IPS-15b (cell line): ENCODE data around the gene ZNF84.
A peak's percentile ranks its signal among the peaks of the same experiment; 100 is the strongest.

Experiments used
- H3K27me3 ChIP-seq: one replicate; pipeline ENCODE4 v1.6.1; 2013; ENCODE audit warnings: low read length; ENCODE audit not compliant: control insufficient read depth, insufficient read depth
- H3K36me3 ChIP-seq: one replicate; pipeline ENCODE4 v1.6.1; 2013; ENCODE audit warnings: low read length; ENCODE audit not compliant: control insufficient read depth, insufficient read depth
- H3K4me1 ChIP-seq: one replicate; pipeline ENCODE4 v1.6.1; 2013; ENCODE audit warnings: mild to moderate bottlenecking, low read length; ENCODE audit not compliant: control insufficient read depth, insufficient read depth
- H3K4me3 ChIP-seq: one replicate; pipeline ENCODE4 v1.5.1; 2013; ENCODE audit warnings: low read depth, low read length
- H3K9ac ChIP-seq: one replicate; pipeline ENCODE4 v1.6.1; 2013; ENCODE audit warnings: low read depth, mild to moderate bottlenecking, low read length
- H3K9me3 ChIP-seq: one replicate; pipeline ENCODE4 v1.6.1; 2013; ENCODE audit warnings: mild to moderate bottlenecking, low read length; ENCODE audit not compliant: control insufficient read depth, insufficient read depth

The ZNF84 gene

GRCh38 chr12:133037207-133038005 is at the start of gene ZNF84:
Gene ZNF84, plus strand, starts transcription at chr12:133037509. Its CDS starts 3,959 bp downstream, at chr12:133041468.
- H3K9ac ChIP-seq: peak within 1 kb of the TSS; percentile 63
- peaks cover 15% of the 10 kb centered on the region for H3K36me3 ChIP-seq
- H3K4me1 ChIP-seq: no peaks in the 10 kb centered on the region
- peak within 1 kb of the TSS; percentile 72 for H3K4me3 ChIP-seq
- H3K9me3 ChIP-seq: no peaks in the 10 kb centered on the region
- no peaks in the 10 kb centered on the region for H3K27me3 ChIP-seq

- no peaks in the 10 kb centered on the region for H3K27me3 ChIP-seq
- no peaks in the 10 kb centered on the region for H3K36me3 ChIP-seq
- H3K4me3 ChIP-seq: no peak overlapping the region
- H3K9me3 ChIP-seq: peaks cover 32% of the 10 kb centered on the region
- H3K4me1 ChIP-seq: no peaks in the 10 kb centered on the region
- no peak overlapping the region for H3K9ac ChIP-seq
Measured at GRCh38 chr12:132998741-132999140, 38.6 kb upstream of the ZNF84 start.

- Histone ChIP-seq H3K9ac (no peak overlapping the region), H3K27me3 (no peaks in the 10 kb centered on the region), H3K4me3 (no peak overlapping the region), H3K4me1 (no peaks in the 10 kb centered on the region), H3K36me3 (peaks cover 36% of the 10 kb centered on the region), H3K9me3 (peaks cover 40% of the 10 kb centered on the region)
Measured at GRCh38 chr12:133010657-133011297, 26.5 kb upstream of the ZNF84 start.

- H3K27me3 ChIP-seq: no peaks in the 10 kb centered on the region
- no peaks in the 10 kb centered on the region for H3K9me3 ChIP-seq
- H3K36me3 ChIP-seq: no peaks in the 10 kb centered on the region
- no peak overlapping the region for H3K9ac ChIP-seq
- H3K4me3 ChIP-seq: no peak overlapping the region
- H3K4me1 ChIP-seq: no peaks in the 10 kb centered on the region
Measured at GRCh38 chr12:133023566-133023965, 13.7 kb upstream of the ZNF84 start.

GRCh38 chr12:133026996-133027395 is 10.3 kb upstream of the ZNF84 start:
- no peaks in the 10 kb centered on the region for H3K36me3 ChIP-seq
- H3K9me3 ChIP-seq: peaks cover 5% of the 10 kb centered on the region
- H3K27me3 ChIP-seq: no peaks in the 10 kb centered on the region
- no peak overlapping the region for H3K4me3 ChIP-seq
- H3K9ac ChIP-seq: no peak overlapping the region
- no peaks in the 10 kb centered on the region for H3K4me1 ChIP-seq

GRCh38 chr12:133038118-133038709 is 905 bp downstream of the ZNF84 start:
- no peaks in the 10 kb centered on the region for H3K27me3 ChIP-seq
- peak overlapping the region; percentile 63 for H3K9ac ChIP-seq
- peaks cover 18% of the 10 kb centered on the region for H3K36me3 ChIP-seq
- H3K4me3 ChIP-seq: peak overlapping the region; percentile 72
- H3K9me3 ChIP-seq: peaks cover 4% of the 10 kb centered on the region
- no peaks in the 10 kb centered on the region for H3K4me1 ChIP-seq

GRCh38 chr12:133046698-133047097 is 9.4 kb downstream of the ZNF84 start:
- Histone ChIP-seq H3K9ac (no peak overlapping the region), H3K27me3 (no peaks in the 10 kb centered on the region), H3K4me1 (no peaks in the 10 kb centered on the region), H3K36me3 (peaks cover 56% of the 10 kb centered on the region), H3K9me3 (peaks cover 63% of the 10 kb centered on the region), H3K4me3 (no peak overlapping the region)

GRCh38 chr12:133057446-133057845 is 20.1 kb downstream of the ZNF84 start:
- Histone ChIP-seq H3K27me3 (no peaks in the 10 kb centered on the region), H3K4me3 (peak overlapping the region; percentile 16), H3K4me1 (no peaks in the 10 kb centered on the region), H3K9ac (no peak overlapping the region), H3K9me3 (peaks cover 64% of the 10 kb centered on the region), H3K36me3 (peaks cover 30% of the 10 kb centered on the region)

GRCh38 chr12:133058203-133059113 is 21.1 kb downstream of the ZNF84 start:
- peaks cover 59% of the 10 kb centered on the region for H3K9me3 ChIP-seq
- H3K27me3 ChIP-seq: no peaks in the 10 kb centered on the region
- peaks cover 24% of the 10 kb centered on the region for H3K36me3 ChIP-seq
- H3K4me3 ChIP-seq: peak overlapping the region; percentile 16
- no peak overlapping the region for H3K9ac ChIP-seq
- H3K4me1 ChIP-seq: no peaks in the 10 kb centered on the region

GRCh38 chr12:133061954-133062353 is 24.6 kb downstream of the ZNF84 start:
- Histone ChIP-seq H3K9ac (no peak overlapping the region), H3K4me1 (no peaks in the 10 kb centered on the region), H3K9me3 (peaks cover 47% of the 10 kb centered on the region), H3K4me3 (no peak overlapping the region), H3K36me3 (peaks cover 12% of the 10 kb centered on the region), H3K27me3 (no peaks in the 10 kb centered on the region)

GRCh38 chr12:133063556-133063955 is 26.2 kb downstream of the ZNF84 start:
- Histone ChIP-seq H3K27me3 (no peaks in the 10 kb centered on the region), H3K4me3 (no peak overlapping the region), H3K9me3 (peaks cover 31% of the 10 kb centered on the region), H3K36me3 (peaks cover under 1% of the 10 kb centered on the region), H3K4me1 (no peaks in the 10 kb centered on the region), H3K9ac (no peak overlapping the region)
